ENCODE measurements around the gene ARPC5L. TPM values are rescaled to one million over a fixed set of nuclear protein-coding genes. Genes with fewer than 3 reads are reported as not detected.
"Not testable (repeated sequence)": the region's sequence is repeated elsewhere in the genome, so short reads cannot be mapped to it uniquely, and the experiment has no call there.

Gene ARPC5L
- 10 to 100 TPM; 24.1 to 41.3 (median 36.4) TPM for polyA plus RNA-seq (ENCODE audit: insufficient read length in 4 of 4)

DNA sequence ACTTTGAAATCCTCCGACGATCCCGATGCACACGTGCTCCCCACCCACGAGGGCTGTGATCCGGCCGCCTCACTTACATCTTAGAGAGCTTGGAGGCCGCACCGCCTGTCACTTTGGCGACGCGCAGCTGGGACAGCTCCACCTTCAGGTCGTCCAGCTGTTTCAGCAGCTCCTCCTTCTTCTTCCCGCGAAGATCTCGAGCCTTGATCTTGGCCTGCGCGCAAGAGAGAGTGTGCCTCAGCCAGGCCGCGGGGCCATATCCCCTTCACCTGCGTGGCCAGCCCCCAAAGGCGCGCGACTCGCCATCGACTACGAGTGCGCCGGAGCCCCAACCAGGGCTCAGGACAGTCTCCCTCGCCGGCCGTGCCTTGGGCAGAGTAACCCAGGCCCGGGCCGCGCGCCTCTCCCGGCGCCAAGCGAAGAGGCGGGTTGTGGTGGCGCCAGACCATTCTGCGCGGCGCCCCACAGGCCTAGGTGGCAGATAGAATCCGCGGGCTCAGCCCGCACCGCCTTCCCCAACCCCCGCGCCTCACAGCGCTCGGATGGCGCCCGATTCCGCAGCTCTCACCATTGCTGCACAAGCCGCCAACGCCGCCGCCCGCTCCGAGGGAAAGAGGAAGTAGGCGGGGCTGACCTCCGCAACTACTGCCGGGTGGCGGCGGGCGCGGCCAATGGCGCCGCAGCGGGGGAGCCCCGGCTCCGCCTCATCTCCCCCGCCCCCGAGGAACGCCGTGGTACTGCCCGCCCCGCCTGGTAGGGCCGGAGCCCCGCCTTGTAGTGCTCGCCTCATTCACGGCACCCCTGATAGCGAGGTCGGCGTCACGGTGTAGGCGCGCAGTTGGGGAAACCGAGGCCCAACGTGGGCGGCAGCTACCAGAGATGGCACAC lies at the start of gene ARPC5L, which contains the start of gene RPL35:
TSS of gene ARPC5L (plus strand) at position 789 of the 888 bp plus-strand sequence. CDS start 7,161 bp downstream, outside the sequence.
TSS of gene RPL35 (minus strand) at position 616 of the 888 bp plus-strand sequence. CDS start at position 571, 45 bp downstream.
- peak; percentile 77 to 87 (median 83) for DNase-seq (ENCODE audit: low read depth in 4 of 4, low spot score in 3 of 4)

DNA sequence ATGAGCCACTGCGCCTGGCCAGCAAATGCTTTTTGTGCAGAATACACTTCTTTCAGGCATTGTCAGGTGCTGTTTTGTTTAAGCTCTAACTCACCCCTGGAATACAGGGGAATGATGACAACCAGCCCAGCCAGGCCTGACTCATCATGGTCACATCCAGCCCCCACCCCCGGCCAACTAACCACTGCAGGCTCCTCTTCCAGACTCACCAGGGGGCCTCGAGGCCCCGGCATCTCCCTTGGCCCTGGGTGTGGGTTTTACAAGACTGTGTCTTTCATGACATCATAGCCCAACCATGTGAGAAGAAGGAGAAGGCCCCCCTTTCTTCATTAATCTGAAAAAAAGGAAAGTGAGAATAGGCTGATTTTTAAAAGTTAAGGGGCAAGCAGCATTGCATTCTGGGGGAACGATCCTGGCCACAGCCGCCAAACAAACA lies 49.5 kb upstream of the ARPC5L start:
- DNase-seq (ENCODE audit: low read depth in 4 of 4, low spot score in 3 of 4): no peak

DNA sequence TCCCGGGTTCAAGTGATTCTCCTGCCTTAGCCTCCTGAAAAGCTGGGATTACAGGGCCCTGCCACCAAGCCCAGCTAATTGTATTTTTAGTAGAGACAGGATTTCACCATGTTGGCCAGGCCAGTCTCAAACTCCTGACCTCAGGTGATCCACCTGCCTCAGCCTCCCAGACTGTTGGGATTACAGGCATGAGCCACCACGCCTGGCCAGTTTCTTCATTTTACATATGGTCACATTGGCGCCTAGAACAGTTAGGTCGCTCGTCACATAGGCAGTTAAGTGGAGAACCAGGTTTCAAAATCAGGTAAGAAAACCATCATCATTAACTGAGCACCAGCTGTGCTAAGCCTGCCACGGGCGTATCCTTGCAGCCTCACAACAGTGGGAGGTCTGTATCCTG lies 48.9 kb upstream of the ARPC5L start:
- no peak for DNase-seq (ENCODE audit: low read depth in 4 of 4, low spot score in 3 of 4)

DNA sequence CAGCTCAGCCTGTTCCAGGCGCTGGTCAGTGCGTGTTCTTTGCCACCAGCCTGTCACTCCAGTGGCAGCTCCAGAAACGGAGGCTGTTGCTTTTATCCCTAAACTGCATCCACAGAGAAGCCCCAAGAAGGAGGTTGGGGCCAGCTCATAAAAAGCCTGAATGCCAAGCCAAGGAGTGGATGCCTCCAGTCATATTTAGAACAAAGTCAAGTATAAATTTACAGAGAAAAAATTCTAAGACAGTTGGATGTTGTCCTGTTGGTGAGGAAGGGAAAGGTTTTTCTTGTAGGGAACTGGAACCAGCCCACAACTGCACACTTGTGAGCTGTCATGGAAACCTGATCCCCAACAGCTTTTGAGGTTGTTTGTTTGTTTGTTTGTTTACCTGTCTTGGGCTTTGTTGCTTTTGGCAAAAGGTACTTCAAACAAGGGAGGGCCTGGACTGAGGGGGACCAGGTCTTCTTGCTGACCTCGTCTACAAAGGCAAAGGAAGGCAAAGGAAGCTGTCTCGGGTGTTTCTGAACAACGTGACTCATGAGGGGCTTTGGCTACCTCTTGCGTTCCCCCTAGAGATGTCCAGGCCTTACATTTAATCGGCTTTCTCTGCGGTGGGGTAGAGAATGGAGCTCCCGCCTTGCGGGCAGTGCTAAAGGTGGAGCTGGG lies 48.3 kb upstream of the ARPC5L start:
- DNase-seq (ENCODE audit: low read depth in 4 of 4, low spot score in 3 of 4): no peak

DNA sequence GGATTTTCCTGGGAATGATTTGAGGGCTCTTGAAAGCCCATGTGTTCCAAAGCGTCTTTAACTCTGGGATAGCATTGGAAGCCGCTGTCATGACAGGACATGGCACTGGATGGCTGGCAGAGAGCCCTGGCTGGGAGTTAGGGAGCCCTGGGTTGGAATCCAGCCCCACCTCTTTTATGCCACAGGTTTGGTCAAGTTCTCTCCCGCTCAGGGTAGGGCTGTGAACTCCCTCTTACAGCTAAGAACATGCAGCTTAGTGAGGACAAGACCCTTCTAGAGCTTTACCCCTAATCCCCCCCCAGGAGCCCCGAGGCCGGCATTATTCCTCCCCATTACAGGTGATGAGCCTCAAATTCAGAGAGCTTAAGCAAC lies 47.8 kb upstream of the ARPC5L start:
- no peak for DNase-seq (ENCODE audit: low read depth in 4 of 4, low spot score in 3 of 4)

DNA sequence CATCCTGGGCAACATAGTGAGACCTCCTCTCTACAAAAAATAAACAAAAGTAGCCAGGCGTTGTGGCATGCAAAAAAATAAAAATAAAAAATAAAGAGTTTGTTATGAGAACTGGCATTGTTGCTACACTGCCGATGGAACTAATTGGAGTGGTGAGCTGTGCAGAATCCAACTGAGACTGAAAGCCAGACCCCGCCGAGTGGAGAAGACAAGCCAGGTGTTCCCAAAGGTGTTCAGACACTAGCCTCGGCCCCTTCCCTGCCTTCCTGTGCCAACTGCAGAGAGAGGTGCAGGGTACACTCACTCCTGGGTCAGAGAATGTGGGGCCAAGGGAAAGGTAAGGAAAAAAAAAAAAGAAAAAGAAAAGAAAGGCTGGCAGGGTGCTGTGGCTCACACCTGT lies 46.3 kb upstream of the ARPC5L start:
- no peak for DNase-seq (ENCODE audit: low read depth in 4 of 4, low spot score in 3 of 4)

DNA sequence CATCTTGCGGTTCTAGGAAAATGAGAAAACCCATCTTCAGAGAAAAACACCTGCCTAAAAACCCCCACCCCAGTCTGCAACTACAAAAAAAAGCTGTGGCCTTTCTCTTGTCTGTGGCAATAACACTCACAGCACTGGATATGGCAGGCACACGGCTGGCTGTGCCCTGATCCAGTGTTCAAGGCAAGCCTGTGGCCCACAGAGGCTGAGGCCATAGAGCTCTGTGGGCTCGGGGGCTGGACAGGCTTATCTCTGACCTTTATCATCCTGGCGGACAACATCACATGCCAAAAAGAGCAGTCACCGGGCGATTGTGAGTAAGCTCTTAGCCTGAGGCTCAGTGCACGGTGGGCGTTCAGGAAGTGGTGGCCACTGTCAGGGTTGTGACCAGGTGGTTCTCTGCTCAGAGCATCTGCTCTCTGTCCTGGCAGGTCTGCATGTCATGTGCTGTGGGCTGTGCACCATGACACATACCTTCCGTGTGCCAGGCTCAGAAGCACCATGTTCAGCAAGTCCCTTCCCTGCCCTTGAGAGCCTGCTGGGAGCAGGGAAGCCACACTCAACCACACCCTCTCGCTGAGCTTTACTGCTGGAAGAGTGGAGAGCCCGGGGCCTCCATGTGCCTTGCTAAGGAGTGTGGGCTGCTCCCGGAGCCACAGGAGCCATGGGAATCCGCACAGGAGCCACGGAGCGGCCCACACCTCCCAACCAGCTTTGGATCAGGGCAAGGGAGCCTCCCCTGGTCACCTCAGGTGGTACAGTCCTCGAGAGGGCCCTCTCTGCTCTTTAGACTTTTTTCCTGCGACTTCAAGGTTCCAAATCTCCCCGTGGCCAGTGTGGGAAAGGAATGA lies 43.3 kb upstream of the ARPC5L start:
- DNase-seq (ENCODE audit: low read depth in 4 of 4, low spot score in 3 of 4): no peak

DNA sequence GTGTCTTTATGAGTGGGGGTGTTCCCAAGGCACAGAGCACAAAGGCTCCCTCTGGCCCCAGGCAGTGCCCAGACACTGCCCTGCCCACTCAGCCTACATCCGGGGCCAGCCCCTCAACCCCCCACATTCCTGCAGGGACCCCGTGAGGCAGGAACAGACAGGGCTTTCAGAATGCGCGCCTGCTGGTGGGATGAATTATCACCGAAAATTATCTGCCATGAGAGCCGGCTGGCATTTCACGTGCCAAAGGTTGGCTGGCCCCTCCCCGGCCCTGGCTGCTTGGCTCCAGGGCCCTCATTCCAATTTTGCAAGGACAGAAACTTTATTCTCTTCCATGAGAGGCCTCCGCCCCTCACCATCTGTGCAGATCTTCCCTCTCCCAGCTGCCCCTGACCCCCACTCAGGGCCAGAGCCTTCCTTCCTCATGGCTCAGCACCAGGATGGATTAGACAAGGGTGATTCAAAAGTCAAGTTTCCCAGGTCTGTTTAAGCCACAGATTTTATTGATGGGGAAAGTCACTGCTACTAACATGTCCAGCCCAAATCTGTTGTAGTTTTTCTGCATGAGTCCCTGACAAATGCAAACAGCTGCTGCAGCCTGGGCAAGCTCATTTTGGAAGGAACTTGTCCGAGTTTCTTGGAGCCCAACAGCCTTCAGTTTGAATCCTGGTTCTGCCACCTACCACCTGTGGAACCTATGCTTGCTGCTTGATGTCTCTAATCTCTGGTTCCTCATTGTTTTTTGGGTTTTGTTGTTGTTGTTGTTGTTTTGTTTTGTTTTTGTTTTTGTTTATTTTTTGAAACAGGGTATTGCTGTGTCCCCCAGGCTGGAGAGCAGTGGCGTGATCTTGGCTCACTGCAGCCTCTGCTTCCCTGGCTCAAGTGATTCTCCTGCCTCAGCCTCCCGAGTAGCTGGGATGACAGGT lies 41.0 kb upstream of the ARPC5L start:
- DNase-seq (ENCODE audit: low read depth in 4 of 4, low spot score in 3 of 4): no peak

DNA sequence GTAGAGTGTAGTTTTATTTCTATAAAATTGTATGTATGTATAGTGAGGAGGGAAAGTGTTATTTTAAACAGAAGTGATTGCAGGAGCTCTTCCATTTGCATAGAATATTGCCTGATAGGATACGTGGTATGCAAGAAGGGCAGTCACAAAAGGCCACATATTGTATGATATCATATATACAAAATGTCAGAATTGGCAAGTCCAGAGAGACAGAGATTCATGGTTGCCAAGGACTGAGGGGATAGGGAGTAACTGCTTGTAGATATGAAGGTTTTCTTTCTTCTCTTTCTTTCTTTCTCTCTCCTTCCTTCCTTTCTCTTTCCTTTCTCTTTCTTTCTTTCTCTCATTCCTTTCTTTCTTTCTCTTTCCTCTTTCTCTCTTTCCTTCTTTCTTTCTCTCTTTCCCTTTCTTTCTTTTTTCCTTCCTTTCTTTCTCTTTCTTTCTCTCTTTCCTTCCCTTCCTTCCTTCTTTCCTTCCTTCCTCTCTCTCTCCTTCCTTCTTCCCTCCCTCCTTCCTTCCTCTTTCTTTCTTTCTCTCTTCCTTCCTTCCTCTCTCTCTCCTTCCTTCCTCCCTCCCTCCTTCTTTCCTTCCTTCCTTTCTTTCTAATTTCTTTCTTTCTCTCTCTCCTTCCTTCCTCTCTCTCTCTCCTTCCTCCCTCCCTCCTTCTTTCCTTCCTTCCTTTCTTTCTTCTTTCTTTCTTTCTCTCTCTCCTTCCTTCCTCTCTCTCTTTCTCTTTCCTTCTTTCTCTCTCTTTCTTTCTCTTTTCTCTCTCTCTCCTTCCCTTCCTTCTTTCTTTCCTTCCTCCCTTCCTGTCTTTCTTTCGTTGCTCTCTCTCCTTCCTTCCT lies 33.2 kb upstream of the ARPC5L start:
- no peak for DNase-seq (ENCODE audit: low read depth in 4 of 4, low spot score in 3 of 4)

DNA sequence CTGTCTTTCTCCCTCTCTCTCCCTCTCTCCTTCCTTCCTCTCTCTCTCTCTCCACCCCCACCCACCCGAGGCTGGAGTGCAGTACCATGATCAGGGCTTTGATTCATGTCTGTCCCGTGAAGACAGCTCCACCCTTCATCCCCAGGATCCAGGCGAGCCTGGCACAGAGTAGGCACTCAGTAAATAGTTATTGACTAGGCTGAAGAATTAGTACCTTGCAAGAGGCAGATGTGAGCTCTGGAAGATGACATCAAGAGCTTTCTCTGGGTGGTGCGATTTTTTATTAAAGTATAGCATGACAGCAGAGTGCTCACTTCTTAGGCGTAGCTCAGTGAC lies 32.6 kb upstream of the ARPC5L start:
- no peak for DNase-seq (ENCODE audit: low read depth in 4 of 4, low spot score in 3 of 4)

DNA sequence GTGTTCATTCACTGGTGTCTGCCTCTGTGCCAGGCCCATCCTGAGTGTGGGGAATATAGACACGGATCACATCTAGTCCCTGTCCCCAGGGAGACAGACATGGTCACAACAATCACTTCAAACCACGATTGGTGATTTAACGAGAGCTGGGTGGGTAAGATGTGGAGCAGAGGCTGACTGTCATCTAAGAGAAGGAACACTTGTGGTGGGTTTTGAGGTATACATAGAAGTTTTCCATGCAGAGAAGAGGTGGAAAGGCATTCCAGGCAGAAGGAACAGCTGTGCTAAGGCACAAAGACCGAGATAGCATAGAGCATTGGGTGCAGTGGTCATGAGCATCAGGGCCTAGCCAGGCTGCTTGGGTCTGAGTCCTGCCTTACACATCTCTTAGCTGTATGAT lies 31.3 kb upstream of the ARPC5L start:
- DNase-seq (ENCODE audit: low read depth in 4 of 4, low spot score in 3 of 4): no peak

DNA sequence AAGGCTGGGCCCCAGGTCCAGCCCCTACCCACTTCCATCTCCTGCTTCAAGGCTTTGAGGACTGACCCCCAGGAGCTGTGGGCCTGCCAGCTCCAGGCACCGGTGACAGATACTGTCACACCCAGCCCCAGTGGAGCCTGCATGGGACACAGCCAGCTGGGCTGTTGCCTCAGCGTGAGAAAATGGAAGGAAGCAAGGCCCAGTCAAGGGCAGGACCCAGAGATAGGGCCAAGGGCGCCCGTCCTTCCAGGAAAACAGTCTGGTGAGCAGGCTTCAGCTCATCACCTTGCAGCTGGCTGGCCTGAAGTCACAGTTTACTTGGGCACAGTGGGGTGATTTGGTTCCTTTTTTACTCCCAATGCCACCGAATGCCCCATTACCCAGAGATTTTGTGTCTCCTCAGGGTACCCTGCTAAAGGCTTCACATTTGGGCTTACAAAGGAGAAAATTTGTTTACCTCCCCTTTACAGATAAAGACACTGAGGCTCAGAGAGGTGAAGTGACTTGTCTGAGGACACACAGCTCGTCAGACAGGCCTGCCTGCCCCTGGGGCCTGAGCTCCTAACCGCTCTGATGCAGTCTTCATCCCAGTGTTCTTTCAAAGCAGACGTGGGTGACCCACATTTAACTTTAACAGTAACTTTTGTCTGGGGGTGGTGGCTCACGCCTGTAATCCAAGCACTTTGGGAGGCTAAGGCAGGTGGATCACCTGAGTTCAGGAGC lies 30.1 kb upstream of the ARPC5L start:
- no peak for DNase-seq (ENCODE audit: low read depth in 4 of 4, low spot score in 3 of 4)

DNA sequence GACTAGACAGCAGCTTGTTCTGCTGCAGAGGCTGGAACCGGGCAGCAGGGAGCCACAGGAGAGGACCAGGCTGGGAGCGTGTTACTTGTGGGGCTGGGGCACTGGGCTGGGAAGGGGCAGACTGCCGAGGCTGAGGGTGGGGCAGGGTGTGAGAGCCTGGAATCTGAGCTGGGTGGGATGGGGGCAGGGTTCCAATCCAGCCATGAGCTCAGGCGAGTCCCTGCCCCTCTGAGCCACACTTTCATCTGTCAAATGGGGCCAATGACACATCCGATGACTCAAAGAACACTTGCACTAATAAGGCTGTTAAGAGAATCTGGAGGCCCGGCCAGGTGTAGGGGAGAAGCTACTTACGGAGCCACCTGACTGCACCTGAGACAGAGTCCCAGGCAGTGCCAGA lies 27.3 kb upstream of the ARPC5L start:
- no peak for DNase-seq (ENCODE audit: low read depth in 4 of 4, low spot score in 3 of 4)

DNA sequence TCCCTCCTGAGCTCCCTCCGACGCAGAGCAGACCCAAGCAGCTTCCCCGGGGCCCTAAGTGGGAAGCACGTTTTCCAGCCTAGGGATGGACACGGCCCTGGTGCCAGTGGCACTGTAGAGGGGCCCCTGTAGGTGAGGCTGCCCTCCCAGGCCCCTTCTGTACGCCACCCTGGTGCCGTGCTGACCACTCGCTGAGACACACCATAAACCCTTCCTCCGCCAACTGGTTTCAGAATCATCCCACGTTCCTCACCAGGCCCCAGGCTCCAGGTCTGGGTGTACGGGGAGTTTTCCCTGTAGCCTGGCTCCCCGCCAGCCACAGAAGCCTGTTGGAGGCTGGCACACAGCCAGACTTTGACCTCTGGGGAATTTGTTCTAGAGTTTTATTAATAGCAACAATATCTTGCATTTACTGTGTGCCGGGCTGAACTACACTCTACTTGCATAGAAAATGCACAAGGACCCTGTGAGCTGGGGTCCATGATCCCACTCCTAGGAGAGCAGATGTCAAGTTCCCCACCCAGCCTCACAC lies 26.8 kb upstream of the ARPC5L start:
- DNase-seq (ENCODE audit: low read depth in 4 of 4, low spot score in 3 of 4): peak in 1 of 4 donors; percentile 55

DNA sequence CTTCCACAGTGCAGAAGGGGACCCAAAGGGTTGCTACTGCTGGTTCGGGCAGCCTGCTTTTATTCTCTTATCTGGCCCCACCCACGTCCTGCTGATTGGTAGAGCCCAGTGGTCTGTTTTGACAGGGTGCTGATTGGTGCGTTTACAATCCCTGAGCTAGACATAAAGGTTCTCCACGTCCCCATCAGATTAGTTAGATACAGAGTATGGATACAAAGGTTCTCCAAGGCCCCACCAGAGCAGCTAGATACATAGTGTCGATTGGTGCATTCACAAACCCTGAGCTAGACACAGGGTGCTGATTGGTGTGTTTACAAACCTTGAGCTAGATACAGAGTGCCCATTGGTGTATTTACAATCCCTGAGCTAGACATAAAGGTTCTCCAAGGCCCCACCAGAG lies 23.8 kb upstream of the ARPC5L start:
- DNase-seq (ENCODE audit: low read depth in 4 of 4, low spot score in 3 of 4): not testable (repeated sequence)

DNA sequence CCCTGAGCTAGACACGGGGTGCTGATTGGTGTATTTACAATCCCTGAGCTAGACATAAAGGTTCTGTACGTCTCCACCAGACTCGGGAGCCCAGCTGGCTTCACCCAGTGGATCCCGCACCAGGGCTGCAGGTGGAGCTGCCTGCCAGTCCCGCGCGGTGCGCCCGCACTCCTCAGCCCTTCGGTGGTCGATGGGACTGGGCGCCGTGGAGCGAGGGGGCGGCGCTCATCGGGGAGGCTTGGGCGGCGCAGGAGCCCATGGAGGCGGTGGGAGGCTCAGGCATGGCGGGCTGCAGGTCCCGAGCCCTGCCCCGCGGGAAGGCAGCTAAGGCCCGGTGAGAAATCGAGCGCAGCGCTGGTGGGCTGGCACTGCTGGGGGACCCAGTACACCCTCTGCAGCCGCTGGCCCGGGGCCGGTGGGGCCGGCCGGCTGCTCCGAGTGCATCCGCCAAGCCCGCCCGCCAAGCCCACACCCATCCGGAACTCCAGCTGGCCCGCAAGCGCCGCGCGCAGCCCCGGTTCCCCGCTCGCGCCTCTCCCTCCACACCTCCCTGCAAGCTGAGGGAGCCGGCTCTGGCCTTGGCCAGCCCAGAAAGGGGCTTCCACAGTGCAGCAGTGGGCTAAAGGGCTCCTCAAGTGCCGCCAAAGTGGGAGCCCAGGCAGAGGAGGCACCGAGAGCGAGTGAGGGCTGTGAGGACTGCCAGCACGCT lies 23.2 kb upstream of the ARPC5L start:
- not testable (repeated sequence) for DNase-seq (ENCODE audit: low read depth in 4 of 4, low spot score in 3 of 4)

DNA sequence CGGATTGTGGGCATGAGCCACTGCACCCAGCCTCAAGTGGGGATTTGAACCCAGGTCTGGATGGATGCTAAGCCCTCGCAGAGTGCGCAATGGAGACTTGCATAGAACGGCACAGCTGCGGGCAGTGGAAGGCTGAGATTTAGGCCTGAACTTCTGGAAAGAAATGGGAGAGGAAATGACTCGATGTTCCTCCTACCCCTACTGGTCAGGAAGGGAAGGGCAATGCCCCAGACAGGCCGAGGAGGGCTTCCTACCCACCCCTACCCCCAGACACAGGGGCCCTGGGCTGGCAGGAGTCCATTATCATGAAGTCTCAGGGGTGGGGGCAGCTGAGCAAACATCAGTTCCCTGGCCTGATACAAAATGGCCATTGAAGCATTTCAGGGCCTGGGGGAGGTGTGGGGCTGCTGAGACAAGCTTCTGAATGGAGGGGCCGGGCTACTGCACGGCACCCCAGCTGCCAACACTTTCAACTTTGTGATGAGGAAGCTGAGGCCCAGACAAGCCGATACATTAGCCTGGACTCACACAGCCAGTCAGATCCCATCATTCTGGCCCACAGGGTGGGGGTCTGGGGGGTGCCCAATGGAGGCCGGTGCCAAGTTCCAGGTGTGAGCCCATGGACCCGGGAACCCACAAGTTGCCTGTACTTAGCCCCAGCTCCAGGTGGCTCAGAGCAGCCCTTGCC lies 22.2 kb upstream of the ARPC5L start:
- DNase-seq (ENCODE audit: low read depth in 4 of 4, low spot score in 3 of 4): no peak
